Stimulated activated CD8-positive, alpha-beta memory T cell treated with anti-CD3 and anti-CD28 coated beads, Interleukin-15, amount 100 ng/mL, for 24 hours (primary cell): ENCODE measurements around the gene LSM10.

ENCODE experiments used
- DNase-seq: peaks from one replicate; pipeline ENCODE4 v3.0.0-alpha.2; 2020; ENCODE audit warnings: low read depth

The LSM10 gene

DNA sequence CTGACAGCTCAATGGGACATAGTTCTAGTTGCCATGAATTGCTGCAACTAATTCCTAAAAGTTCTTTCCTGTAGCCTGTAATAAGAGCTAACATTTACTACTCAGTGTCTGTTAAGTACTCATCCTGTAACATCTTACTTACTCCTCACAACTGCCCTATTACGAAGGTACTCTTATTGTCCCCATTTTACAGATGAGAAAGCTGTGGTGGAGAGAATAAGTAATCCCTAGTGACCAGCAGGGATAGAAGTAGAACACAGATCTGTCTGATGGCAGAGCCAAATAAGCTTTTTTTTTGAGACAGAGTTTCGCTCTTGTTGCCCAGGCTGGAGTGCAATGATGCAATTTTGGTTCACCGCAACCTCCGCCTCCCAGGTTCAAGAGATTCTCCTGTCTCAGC lies 15.0 kb downstream of the LSM10 start:
- DNase-seq = no peak

DNA sequence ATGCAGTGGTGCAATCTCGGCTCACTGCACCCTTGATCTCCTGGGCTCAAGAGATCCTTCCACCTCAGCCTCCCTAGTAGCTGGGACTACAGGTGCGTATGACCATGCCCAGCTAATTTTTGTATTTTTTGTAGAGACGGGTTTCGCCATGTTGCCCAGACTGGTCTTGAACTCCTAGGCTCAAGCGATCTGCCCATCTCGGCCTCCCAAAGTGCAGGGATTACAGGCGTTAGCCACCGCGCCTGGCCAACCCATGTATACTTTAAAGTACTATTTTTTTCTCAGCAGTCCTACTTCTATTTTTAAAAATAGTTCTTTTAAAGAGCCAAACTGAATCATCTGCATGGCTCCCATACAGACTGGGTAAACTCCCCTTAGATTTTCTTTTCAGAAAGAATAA lies 15.5 kb downstream of the LSM10 start:
- no peak for DNase-seq

DNA sequence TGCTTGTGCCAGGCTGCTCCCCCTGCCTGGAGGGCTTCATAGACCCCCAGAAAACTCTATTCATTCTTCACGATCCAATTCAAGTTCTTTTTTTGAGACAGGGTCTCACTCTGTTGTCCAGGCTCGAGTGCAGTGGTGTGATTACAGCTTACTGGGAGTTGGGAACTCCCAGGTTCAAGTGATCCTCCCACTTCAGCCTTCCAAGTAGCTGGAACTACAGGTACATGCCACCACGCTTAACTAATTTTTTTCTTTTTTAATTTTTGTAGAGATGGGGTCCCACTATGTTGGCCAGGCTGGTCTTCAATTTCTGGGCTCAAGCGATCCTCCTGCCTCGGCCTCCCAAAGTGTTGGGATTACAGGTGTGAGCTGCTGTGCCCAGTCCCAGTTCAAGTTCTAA lies 16.3 kb downstream of the LSM10 start:
- no peak for DNase-seq

DNA sequence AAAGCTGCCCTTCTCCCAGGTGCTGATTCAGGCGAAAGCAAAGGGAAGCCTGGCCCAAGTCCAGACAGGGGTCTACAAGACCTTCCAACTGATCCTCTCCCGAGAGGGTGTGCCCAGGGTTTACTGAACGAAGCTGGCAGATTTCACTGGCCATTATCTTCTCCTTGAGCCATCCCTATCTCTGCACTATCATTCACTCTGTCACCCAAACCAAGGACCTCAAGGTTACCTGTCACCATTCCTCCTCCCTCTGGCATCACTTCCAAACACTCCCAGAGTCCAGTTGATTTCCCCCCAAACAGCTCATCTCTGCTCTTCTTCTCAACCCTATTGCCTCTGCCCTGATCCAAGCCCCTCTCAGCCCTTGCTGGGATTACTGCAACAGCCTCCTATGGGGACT lies 16.9 kb downstream of the LSM10 start:
- DNase-seq = no peak

DNA sequence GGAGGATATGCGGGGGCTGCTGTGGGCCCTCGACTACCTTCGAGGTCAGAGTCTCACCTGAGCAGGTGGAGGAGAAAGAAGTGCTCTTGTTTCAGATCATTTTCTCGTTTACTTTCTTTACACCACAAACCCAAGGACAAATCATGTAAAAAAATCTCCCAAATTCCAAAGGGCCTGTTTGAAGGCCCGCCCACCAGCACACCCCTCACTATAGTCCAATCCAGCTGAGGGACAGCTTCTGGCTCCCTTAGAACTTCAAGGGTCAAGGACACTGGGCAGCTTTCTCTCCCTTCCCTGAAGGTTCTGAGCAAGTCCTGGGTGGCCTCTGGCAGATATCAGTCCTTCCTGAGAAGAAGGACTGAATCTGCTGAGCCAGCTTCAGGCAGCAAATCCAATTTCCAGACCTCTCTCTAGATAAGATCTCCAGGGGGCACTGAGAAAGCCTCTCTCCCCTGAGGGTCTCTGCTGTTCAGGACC lies 17.5 kb downstream of the LSM10 start:
- DNase-seq = no peak

DNA sequence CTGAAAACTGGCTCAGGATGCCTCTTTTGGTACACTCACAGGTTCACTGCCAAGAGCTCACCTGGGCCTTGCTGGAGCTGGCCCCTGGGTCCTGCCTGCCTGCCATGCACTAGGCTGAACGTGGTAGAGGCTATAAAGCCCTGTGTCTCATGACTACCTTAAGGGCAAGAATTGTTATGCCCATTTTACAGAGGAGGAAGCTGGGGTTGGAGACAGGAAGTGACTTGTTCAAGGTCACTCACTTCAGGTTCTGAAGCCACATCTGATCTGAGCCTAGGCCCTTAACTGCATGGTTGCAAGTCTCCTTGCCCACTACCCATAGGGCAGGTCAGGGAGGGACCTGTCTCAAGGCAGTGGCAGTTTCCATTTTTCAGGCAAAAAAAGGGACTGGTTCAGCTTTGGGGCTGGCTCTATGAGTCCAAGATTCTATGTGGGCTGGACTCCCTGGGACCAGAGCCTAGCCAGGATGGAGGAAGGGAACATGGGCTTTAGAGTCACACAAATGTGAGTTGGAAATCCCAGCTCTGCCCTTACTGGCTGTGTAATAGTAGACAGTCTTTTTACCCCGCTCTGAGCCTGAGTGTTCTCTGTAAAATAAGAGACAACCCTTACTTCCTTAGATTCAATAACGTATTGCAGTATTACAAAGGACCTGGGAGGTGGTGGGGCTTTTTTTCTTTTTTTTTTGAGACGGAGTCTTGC lies 19.8 kb downstream of the LSM10 start:
- no peak for DNase-seq

DNA sequence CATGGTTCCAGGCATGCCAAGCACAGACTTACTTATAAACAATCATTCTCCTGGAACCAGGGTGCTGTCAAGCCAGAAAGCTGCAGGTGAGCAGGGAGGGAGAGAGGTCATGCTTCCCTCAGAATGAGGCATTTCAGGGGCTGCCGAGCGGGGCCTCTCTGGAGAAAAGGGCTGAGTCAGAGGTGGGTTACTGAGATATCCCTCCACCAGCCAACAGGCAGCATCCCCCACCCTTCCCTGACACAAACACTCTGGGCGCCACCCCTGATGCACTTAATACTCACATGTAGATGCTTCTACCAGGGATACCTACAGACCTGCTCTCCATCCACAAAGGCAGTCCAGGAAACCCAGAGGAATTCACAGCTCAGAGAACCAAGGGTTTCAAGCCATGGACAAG lies 25.1 kb downstream of the LSM10 start:
- no peak for DNase-seq

DNA sequence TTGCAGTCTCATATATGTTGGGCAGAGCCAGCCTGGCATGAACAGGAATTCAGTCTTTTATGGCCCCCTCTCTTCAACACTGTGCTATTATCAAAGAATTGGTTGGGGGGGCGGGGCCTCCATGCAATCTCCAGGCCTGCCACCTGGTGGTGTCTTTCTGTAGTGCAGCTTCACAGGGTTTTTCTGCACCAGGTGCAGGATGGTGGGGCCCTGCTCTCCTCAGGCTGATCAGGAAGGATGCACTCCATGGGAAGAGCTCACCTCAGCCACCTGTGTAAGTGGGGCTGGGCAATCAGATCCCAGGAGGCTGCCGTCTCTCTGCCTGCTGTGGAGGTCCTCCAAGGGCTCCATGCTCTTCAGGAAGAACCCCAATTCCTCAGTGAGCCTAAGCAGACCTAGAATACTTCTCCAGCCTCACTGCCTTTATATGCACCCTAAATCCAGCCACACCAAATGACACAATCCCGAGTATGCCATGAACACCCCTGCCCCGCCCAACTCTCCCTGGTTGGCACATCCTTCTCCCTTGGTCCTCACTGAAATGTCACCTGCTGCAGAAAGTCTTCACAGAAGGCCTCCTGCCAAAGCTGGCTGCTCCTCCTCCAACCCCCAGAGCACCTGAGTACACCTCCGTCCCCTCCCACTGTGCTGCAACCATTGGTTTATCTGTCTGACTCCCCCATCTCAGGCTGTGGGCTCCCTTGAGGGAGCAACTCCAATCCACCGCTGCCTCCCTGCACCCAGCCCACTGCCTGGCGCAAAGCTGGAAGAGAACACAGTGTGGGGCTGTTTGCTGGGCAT lies 28.4 kb downstream of the LSM10 start:
- peak; percentile 74 for DNase-seq

DNA sequence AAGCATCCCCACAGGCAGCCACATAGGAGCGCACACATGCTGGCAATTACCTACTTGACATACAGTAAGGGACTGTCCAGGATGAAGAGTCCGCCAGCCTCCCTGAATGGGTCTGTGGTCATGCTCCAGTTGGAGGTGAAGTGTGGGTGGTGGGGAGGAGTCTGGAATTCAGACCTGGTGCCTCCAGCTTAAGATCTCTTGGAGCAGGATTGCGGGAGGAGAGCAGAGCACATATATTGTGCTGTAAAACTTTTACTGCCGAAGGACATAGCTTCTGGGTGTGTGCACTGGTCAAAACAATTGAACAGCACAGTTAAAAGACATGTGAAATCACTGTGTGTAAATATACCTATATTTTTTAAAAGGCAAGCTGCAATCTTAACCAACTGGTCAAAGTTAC lies 29.9 kb downstream of the LSM10 start:
- no peak for DNase-seq

DNA sequence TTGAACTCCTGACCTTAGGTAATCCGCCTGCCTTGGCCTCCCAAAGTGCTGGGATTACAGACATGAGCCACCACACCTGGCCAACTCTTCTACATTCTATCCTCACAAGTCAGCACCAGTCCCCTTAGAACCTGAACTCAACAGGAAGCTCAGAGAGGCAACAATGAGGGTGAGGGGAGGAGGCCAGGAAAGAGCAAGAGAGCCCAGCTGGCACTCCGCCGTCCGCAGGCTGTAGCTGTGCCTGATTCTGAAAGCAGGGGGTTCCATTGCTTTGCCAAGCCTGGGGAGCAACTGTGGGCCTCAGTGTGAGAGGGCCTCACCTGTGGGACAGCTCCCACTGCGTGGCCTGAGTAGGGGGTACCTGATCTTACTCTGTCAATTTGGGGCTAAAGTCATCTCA lies 30.6 kb downstream of the LSM10 start:
- DNase-seq = no peak

DNA sequence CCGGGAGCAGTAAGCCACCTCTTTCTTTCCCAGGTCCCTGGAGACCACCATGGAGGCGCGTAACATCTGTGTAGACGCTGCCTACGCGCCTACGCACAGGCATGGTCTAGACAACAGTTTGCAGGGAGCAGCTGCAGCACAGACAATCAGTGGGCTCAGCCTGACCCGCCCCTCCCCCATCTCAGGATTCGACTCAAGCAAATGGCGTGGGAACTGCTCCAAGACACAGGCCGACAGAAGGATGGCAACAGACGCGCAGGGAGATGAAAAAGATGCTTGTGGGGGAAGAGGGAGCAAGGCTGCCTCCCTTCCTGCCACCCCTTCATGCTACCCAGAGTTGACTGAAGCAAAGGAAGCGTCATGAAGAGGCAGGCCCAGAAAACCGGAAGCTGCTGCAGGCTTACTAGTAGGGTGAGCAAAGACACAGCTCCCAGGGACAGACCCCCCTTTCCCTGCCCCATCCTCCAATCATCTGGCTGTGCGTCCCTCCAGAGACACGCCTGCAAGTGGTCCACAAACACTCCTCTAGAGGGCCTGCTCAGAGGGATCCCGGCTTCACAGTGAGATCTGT lies 31.5 kb downstream of the LSM10 start:
- no peak for DNase-seq

DNA sequence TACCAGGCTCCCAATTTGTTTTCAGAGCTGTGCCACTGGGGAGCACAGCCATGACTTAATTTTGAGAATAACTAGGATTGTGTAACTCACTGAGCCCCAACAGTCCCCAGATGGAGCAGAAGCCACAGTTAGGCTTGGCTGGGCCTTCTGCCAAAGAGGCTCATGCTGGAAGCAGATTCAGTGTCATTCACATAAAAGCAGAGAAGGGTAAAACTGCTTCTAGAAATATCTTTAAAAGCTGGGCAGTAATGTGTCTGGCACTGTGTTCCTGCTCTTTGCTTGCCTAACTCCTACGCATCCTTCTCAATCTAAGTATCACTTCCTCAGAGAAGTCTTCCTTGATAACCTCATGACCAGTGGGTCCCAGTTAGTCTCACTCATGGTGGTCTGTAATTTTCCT lies 32.3 kb downstream of the LSM10 start:
- no peak for DNase-seq

DNA sequence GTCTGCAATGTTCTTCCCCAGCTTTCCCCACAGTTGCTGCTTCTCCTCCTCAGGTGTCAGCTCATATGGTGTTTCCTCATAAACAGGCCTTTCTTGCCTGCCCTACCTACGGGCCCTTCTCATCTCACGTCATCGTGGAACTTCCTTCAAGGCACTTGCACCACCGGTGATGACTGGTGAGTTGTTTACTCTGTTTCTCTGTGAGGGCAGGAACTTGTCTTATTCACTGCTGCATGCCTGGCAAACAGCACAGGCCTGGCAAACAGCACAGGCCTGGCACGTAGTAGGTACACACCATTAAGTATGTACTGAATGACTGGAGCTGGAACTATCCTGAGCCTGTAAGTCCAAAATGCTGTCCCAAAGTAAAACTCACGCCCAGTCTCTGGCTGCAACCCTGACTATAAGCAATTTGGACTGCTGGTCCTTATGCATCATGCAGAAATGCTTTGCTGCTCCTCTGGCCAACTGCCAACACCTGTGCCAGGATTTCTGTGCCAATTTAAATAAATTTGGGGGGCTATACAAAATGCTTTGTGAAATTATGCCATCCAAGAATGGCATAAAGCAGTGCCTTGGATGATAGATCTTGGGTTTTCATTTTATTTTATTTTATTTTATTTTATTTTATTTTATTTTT lies 37.7 kb downstream of the LSM10 start:
- DNase-seq = no peak

DNA sequence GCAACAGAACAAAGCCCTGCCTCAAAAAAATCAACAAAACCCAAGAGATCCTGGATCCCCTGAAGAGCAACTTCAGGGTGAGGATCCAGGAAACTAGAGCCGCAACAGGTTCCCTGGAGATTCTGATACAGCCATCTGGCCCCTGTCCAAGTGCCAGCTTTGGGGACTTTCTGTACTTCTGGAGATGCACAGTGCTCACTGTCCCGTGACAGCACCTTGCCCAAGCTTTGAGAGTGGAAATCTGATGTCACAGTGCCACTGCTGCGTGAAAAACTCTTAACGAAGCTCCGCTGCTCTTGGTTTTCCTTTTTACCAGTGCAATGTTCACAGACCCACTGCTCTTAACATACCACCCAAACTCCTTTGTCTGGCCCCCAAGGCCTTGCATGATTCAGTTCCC lies 38.3 kb downstream of the LSM10 start:
- no peak for DNase-seq

DNA sequence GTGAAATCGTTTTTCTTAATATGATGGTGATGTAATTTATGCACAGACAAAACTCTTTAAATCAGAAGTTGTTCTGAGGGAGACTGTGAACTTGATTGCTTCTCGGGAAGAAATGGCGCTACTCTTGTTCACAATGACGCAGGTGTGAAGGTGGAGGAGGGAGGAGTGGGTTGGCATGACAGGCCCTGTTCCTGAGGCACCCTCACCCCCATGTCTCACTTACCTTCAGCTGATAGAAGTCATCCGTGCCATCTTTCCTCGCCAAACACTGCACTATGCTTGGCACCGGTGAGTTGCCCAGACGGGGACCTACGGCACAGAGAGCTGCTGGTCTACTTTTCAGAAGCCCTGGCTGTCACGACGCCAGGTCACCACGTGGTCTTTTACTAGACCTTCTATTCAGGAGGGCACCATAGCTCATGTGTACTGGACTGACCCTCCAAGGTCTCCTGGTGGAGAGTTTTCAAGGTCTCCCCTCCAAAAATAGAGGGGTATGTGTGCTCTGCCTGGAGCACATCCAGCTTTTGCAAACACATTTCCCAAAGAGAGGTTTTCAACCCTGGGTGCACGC lies 39.1 kb downstream of the LSM10 start:
- DNase-seq = no peak

DNA sequence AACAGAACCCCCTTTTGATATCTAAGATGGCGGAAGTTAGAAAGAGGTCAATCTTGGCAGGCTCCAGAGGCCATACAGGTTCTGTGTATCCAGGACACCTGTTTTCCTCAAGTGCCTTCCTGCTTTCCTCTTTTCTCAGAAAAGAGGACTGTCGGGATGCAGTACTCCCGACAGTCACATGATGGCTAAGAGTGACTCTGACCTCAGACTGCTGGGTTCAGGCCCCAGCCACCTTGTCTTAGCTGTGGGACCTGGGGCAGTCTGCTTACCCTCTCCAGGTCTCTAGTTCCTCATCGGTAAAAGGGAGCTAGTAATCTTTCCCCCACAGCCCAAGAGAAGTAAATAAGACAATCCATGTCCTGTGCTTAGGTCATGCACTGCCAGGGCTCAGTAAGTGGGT lies 41.9 kb downstream of the LSM10 start:
- no peak for DNase-seq

DNA sequence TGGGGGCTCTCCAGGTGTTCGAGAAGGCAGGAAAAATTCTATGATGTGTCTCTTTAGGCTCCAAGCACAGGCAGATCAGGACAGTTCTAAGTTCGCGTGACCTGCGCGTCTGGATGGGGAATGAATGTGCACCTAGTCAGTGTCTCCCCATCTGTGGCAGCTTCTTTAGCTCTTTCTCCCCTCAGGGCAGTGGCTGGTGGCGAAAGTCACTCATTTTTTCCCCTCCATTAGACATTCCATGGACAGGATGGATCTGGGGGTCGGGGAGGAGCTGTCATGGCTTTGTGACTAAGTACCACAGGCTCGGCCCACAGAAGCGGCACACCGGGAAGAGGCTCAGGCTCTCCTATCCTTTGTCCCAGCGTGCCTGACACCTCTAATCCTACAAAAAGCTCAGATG lies 43.2 kb downstream of the LSM10 start:
- no peak for DNase-seq

DNA sequence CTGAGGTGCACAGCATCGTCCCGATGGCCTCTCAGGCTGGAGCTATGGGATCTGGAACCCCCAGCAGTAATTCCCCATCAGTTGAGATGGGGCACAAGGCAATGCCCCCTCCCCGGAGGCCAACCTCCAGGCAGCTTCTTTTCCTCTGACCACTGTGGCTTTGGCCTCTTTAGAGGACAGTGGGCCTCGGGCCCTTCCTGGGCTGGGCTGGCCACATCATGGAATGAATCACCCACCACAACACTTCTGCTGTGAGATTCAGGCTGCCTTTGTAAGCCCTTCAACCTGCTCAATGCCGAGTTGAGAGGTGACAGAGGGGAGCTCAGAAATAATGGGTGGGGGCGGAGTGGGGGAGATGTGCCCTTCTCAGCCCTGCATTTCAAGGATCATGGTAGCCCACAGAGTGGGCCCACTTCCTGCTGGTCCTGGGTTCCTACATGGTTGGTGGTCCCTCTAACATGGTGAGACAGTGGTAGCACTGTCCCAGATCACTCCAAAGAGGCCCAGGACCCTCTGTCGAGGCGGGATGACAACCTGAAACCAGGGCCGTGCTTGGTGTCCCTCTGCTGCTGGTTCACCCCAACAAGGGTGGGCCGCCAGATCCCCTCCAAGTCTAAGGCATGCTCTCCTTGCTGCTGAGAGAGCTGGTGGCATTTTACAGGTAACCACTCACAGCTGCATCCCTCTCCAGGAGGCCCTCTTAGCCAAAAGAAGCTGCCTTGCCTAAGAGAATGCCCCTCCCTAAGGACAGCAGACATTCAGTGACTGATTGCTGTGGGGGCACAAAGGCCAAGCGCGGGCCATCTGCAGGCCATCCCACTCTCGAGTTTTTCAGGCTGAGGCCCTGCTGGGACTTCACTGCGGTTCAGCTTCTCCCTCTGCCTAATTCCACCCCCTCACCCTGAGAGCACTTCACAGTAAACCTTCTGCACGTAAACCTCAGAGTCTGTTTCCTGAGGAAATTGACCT lies 44.5 kb downstream of the LSM10 start:
- no peak for DNase-seq

DNA sequence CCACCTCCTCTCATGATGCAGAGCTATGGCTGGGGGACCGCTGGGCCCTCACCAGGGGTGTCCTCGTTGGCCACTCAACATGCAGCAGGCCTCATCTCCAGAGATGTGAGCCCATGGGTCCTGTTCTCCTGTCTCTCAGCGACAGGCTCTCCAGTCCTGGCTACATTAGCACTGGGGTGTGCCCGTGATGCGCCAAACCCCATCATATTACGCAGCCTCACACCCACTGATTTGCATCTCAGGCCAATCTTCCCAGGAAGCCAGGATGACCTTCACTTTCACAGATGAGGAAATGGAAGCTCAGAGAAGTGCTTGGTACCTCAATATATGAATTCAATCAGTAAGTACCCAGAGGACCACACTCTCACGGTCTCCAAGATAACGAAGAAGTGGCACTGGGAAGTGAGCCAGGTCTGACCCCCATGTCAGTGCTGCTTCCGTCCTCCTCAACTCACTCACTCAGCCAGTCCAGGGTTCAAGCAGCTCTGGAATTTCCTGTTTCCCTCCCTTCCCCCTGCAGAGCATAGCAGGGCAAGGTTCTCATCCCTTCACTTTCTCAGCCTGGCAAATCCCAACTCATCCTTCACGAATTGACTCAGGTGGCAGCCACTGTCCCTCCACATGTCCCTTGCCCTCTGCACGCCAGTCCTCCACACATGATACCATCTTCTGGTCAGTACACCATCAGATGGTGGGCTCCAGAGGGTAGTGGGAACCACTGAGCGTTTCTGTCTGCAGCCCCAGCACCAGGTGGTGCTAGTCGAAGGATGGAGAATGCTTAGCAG lies 45.4 kb downstream of the LSM10 start:
- no peak for DNase-seq

DNA sequence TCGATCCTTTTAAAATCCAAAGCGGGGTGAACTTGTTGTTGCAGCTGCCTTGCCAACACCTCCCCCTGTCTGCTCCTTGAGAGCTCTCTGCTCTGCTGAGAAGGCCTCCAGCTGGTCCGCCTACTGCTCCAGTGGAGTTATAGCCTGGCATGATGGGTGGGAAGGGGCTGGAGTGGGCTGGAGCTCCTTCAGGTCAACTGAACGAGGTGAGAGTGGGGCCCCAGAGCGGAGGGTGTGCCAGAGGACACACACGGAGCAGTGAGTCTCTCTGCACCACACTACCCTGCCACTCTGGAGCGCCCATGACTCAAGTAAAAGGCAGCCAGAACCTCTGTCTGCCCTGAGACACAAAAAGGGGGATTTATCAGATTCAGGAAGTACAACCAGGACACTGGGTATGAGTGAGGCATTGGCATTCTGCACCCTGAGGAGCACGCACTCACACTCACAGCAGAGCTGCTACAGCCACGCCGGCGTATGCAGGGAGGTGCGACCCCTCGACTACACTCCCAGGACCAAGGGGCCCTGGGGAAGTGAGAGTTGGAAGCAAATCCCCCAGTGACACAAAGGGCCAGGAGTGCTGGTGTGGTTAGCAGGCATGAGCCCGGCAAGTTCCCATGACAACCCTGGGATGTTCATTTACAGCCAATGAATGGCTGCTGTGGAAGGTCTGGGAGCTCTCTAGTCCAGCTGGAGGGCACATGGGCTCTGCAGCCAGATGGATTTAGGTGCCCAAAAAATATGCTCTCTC lies 46.3 kb downstream of the LSM10 start:
- DNase-seq = no peak
